ENCODE results near the gene LGI4. TPM values are rescaled to one million over a fixed set of nuclear protein-coding genes. Genes with fewer than 3 reads are reported as not detected.

LGI4 gene
- total RNA-seq, 1 donor from 2014 or later = 9.0 TPM

GRCh38 chr19:35127871-35128270 is 7.0 kb downstream of the LGI4 start:
- no peak for ATAC-seq
- intact Hi-C loops (cut with micrococcal nuclease) = no loop called here
- DNase-seq = no peak

- intact Hi-C loops (cut with micrococcal nuclease) = no loop called here
These were observed 8.3 kb downstream of the LGI4 start for GRCh38 chr19:35126624-35126959.

GRCh38 chr19:35125749-35126623 is 8.9 kb downstream of the LGI4 start:
- intact Hi-C loops (cut with micrococcal nuclease) = no loop called here

More at GRCh38 chr19:35126624-35126959, 8.3 kb downstream of the LGI4 start:
- DNase-seq = no peak
- no peak for ATAC-seq

GRCh38 chr19:35125270-35125717 is 9.6 kb downstream of the LGI4 start:
- DNase-seq (no peak), ATAC-seq (no peak)
- intact Hi-C loops (cut with micrococcal nuclease) = no loop called here

More at GRCh38 chr19:35125749-35126623, 8.9 kb downstream of the LGI4 start:
- no peak for DNase-seq
- ATAC-seq = no peak

GRCh38 chr19:35124098-35125060 is 10.5 kb downstream of the LGI4 start:
- intact Hi-C loops (cut with micrococcal nuclease) = no loop called here
- peak; percentile 96 for ATAC-seq
- peak; percentile 96 for DNase-seq

- peak; percentile 23 for ATAC-seq
- peak; percentile 61 for DNase-seq
- intact Hi-C loops (cut with micrococcal nuclease) = no loop called here
These were observed 11.3 kb downstream of the LGI4 start for GRCh38 chr19:35123573-35123972.

GRCh38 chr19:35122687-35123551 is 11.9 kb downstream of the LGI4 start:
- ATAC-seq = no peak

GRCh38 chr19:35120898-35121297 is 14.0 kb downstream of the LGI4 start:
- no peak for DNase-seq
- intact Hi-C loops (cut with micrococcal nuclease) = no loop called here
- ATAC-seq = no peak

More at GRCh38 chr19:35122687-35123551, 11.9 kb downstream of the LGI4 start:
- DNase-seq = no peak
- intact Hi-C loops (cut with micrococcal nuclease) = no loop called here

- no peak for DNase-seq
- ATAC-seq = no peak
- intact Hi-C loops (cut with micrococcal nuclease) = no loop called here
These were observed 14.4 kb downstream of the LGI4 start for GRCh38 chr19:35120492-35120891.

- intact Hi-C loops (cut with micrococcal nuclease) = no loop called here
- ATAC-seq (no peak), DNase-seq (no peak)
These were observed 15.2 kb downstream of the LGI4 start for GRCh38 chr19:35119578-35120155.

- DNase-seq = no peak
- ATAC-seq = no peak
- intact Hi-C loops (cut with micrococcal nuclease) = no loop called here
These were observed 15.8 kb downstream of the LGI4 start for GRCh38 chr19:35119091-35119490.

- ATAC-seq (peak; percentile 22), DNase-seq (no peak)
- intact Hi-C loops (cut with micrococcal nuclease) = no loop called here
These were observed 16.4 kb downstream of the LGI4 start for GRCh38 chr19:35118268-35119020.

- ATAC-seq = no peak
- no peak for DNase-seq
- intact Hi-C loops (cut with micrococcal nuclease) = no loop called here
These were observed 17.1 kb downstream of the LGI4 start for GRCh38 chr19:35117799-35118198.

GRCh38 chr19:35117116-35117515 is 17.7 kb downstream of the LGI4 start:
- intact Hi-C loops (cut with micrococcal nuclease) = no loop called here
- ATAC-seq = no peak
- DNase-seq = no peak

- intact Hi-C loops (cut with micrococcal nuclease) = no loop called here
- DNase-seq (no peak), ATAC-seq (no peak)
These were observed 18.6 kb downstream of the LGI4 start for GRCh38 chr19:35116072-35116801.

- DNase-seq (no peak), ATAC-seq (peak; percentile 41)
- intact Hi-C loops (cut with micrococcal nuclease) = no loop called here
These were observed 19.5 kb downstream of the LGI4 start, which contains the start of gene FXYD3 for GRCh38 chr19:35115177-35115951. Gene FXYD3 (plus strand): TSS chr19:35115823. CDS start chr19:35119377, 3,554 bp downstream.
